GM18858 (cell line): ENCODE data around the gene LZTS2.
"Not testable (repeated sequence)": the region's sequence is repeated elsewhere in the genome, so short reads cannot be mapped to it uniquely, and the experiment has no call there.

Experiments
- ATAC-seq: cut with Tn5 transposase; IDR thresholded peaks from one replicate; pipeline ENCODE4 v1.9.1; 2021; ENCODE audit not compliant: unreplicated experiment

Gene LZTS2, protein sequence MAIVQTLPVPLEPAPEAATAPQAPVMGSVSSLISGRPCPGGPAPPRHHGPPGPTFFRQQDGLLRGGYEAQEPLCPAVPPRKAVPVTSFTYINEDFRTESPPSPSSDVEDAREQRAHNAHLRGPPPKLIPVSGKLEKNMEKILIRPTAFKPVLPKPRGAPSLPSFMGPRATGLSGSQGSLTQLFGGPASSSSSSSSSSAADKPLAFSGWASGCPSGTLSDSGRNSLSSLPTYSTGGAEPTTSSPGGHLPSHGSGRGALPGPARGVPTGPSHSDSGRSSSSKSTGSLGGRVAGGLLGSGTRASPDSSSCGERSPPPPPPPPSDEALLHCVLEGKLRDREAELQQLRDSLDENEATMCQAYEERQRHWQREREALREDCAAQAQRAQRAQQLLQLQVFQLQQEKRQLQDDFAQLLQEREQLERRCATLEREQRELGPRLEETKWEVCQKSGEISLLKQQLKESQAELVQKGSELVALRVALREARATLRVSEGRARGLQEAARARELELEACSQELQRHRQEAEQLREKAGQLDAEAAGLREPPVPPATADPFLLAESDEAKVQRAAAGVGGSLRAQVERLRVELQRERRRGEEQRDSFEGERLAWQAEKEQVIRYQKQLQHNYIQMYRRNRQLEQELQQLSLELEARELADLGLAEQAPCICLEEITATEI

DNA sequence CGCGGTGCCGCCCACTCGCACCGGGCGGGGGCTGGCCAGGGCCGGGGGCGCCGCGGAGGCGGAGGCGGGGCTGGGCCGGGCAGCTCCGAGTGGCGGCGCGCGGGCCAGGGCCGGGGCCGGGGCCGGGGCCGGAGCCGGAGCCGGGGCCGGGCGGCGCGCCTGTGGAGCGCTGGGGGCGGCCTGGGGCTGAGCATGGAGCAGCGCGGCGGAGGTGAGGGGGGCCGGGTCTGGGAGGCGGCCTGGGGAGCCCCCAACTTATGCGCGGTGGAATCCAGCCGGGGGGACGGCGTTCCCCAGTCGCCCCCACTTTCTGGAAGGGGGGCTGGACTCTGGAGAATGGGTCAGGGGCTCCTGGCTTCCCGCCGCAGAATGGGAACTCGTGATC is at the start of gene LZTS2:
Gene LZTS2 (plus strand): TSS at position 67 of the 385 bp plus-strand sequence. CDS start 2,731 bp downstream, outside the sequence.
- no peak for ATAC-seq

DNA sequence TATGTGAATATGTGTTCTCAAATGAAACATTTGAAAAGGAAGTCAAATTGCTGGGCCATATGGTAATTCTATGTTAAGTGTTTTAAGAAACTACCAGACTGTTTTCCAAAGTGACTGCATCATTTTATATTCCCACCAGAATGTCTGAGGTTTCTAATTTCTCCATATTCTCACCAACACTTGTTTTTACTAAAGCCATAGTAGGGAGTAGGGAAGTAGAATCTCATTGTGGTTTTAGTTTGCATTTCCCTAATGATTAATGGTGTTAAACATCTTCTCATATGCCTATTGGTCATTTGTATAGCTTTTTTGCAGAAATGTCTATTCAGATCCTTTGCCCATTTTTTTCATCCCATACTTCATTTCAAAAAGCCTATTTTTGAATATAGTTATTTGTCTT is 39.4 kb upstream of the LZTS2 start:
- no peak for ATAC-seq

DNA sequence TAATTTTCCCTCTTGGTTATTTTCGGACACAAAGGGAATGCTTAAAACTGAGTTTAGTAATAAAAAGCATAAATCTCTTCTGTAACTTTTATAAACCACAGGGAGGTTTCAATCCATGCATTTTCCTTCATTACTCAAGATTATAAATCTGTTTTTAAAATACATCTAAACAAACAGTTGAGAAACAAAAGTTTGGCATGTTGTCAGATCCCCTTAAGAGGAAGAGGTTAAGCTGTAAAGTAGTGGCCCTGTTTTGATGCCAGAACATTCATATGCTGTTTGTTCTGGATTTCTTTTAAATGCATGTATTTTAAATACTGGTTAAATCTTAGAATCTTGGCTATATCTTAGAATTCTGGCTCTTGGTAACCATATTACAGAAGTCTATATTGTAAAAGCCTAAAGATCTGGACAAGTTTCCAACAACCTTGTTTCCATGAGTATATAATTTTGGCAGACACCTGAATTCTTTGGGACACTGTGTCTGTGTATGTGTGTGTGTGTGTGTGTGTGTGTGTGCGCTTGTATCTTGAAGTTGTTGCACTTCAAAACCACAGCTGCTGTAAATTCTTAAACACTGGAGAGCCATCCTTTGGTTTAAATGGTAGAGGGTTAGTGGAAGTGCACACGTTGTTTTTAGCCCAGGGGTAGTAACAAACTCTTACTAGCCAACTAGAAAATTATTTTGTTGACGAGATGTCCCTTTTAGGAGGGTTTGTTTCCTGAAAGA is 37.1 kb upstream of the LZTS2 start:
- no peak for ATAC-seq

DNA sequence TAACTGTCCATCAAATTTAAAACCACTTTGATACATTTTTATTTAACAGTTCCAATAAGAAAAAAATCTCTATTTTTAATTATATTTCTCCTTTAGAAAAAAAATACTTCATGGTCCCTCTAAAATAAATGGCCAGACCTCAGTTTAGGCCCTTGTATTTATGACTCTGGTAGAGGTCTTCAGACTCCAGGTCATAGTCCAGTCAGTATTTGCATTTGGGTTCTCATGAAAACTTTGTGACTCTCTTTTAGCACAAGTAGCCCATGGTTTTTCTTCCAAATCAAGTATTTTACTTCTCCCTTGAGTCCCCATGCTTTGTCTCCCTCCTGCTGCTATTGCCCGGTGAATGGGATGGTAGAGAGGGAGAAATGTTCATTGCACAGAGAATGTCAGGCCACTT is 35.8 kb upstream of the LZTS2 start:
- ATAC-seq, result no peak

DNA sequence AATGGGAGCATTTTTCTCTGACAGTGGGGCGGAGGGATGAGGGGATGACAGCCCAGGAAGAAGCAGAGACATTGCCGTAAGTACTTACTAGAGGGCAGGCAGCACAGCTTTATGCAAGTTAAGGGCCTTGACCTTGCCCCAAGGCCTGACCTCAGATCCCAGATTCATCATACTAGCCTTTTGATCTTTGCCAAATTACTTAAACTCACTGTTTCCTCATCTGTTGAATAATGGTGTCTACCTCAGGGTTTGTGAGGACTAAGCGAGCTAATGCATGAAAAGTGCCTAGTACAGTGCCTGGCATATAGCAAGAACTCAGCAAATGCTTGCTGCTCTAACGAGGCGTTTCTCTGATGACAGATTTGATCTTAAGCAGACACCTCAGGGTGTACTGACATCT is 33.8 kb upstream of the LZTS2 start:
- no peak for ATAC-seq

DNA sequence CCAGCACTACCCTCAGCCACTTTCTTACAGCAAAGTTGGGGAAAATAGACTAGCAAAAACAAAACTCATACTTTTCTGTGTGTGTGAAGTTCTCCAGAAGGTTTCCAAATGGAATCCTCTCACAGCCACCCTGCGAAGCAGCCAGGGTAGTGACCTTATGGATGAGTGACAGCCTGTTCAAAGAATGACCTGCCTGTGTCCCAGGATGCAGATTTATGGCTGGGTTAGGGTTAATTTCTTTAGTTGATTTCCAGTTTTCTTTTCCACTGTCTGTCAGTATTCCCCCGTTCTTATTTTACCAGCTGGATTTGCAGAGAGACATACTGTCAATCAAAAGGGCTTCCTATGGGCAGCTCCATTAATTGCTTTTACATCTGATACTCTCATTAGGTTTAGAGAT is 32.7 kb upstream of the LZTS2 start:
- no peak for ATAC-seq

DNA sequence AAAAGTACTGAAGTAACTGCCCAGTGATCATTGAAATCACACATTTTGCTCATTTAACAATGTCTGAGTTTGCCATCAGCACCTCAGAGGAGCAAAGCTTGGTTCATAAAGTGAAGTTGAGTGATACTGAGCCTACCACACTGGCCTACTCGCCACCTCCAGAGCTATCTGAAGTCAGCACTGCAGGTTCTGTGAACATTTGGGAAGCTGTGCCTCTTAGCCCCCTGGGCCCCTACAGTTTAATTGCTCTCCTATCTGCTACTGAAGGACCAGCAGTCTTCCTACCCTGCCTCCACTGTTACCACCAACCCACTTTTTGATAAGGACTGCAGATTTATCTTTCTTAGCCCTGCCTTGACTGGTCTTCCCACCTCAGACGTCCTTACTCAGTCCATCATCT is 32.3 kb upstream of the LZTS2 start:
- ATAC-seq, result no peak

DNA sequence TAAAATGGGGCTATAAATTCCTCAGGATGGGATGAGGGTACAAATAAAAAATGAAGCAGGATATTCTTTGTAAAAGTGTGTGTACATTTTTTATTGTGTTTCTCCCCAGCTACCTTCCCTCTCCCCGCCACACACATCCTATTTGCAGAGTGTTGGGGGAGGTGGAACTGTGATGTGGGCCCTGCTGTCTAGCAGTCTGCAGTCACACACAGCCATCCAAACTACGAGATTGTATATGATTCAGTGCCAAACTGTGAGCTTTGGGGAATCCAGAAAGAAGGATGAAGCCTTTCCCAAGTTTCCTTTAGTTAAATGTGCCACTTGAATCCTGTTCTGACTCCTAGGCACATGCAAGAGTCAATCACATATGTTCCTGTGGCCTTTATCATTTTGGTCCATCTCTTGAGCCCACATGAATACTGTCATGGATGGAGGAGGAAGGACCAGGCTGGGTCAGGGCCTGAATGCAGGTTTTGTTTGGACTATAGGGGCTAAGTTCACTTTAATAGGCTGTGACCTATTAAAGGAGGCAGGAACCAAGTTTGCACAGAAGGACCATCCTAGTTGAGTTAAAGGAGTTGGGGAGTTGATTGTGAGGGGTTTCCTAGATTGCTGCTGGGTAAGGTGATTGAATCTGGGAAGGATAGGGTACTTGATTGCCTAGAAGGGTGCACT is 31.4 kb upstream of the LZTS2 start:
- no peak for ATAC-seq

DNA sequence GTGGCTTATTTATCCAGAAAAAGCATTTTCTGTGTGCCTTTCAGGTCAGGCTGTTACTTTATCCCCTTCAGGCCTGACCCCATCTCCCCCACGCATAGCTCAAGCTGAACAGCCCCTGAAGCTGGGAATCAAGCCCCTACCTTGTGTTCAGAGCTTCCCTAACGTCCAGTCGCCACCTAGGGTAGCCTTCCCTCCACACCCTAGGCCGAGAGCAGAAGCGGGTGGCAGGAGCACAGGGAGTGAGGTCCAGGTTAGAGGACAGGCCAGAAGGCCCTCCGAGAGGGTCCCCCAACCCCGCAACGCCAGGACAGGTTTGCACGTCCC is 30.8 kb upstream of the LZTS2 start:
- no peak for ATAC-seq

DNA sequence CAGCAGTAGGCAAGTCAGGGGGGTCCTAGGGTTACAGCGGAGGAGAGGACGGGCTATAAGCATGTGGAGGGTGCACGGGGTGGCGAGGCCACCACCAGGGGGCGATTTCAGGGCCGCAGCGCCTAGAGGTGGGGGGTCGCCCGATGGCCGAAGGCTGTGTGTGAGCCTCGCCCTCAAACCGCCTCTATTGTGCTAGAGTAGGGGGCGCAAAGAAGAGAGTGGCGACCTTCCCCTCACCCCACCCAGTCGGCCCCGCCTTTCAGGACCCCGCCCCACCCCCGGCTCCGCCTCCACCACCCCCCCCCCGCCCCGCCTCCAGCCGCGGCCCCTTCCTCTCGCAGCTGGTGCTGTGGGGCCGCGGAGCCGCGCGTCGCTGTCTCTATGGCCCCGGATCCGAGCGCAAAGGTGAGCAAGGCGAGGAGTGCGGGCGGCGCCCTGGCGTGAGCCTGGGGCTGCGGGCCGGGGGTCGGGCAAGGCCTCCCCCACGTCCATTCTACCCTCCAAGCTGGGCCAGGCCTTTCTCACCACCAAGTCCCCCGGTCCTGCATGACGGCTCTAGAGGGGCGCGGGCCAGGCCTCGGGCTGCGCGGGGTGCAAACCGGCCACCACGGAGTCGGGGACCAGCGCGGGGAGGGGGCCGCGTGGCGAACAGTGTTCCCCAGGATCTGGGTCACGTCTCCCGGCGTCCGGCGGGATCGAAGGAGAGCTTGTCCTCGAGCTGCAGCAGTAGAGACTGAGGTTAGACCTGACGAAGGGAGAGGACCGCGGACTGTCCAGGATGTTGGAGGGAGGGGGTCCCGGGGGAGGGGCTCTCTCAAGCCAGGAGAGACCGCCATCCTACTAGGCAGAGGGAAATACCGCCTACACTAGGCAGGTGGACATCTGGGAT is 30.2 kb upstream of the LZTS2 start, which contains the start of gene SEMA4G:
Gene SEMA4G (plus strand): TSS at position 318 of the 889 bp plus-strand sequence. CDS start 3,409 bp downstream, outside the sequence.
- ATAC-seq, result no peak

DNA sequence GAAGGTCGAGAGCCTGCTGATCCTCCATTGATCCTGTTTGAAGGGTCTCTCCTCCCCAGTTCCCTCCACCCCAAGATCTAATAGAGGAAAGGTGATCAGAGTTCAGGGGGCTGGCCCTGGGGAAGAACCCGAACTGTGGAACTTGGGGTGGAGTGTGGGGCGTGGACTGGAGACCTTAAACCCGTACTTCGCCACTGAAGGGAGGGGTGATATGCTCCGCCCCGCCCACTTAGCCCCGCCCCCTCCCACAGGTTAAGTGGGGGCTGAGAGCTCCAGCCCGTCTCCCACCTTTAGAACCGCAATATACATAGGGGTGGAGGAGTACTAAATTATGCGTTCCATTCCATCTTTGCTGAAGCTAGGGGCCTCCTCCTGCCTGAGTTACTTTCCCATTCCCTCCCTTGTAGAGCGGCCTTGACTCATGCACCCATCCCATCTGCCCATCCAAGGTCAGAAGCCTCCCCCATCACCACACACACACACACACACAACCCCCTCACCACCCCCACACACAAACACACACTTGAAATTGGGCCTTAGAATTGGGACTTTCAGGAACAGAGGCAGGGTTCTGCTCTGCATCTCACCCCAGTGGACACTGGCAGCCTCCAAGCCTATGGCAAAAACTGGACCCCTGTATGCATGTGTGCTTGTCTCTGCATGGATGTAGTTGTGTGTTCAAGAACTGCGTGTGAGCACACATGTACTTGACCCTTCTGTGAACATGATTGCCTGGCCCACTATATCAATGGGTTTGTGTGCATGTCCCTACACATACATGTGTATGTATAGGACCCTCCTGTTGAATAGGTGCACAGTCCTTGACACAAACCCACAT is 29.3 kb upstream of the LZTS2 start:
- no peak for ATAC-seq

DNA sequence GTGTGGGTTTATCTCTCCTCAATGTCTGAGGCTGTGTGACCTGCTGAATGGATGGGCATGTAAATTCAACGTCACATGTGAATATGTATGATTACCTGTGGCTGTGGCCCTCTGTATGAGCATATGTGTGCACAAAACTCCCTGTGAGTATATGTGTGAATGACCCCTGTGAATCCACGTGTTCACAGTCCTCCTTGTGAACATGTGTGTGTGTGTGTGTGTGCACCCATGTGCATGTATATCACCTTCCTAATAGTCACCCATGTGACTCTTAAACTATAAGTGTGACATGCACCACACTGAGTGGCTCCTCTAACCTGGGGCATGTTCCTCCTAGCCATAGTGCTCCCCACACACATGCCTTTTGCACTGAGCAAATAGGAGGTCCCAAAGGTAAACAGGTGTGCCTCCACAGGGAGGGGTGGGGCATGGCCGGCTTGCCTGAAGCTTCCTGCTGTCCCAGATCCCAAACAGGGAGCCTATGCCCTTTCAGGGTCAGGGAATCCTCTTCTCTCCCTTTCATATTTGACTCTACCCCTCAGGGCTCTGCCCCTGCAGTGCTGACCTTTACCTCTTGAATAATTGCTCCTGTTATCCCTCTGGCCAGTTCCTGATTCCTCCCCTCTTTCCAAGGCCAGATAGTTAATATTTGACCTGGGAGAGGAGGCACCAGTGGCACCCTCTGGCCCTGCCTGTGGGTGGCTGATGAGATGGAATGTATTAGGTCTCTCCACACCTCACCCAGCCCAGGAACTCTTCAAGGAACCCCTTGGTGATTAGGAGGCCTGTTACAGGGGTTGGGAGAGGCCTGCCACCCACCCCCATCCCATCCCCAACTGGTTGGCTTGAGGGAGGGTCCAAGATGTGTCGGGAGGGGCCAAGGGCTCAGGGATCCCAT is 28.4 kb upstream of the LZTS2 start:
- no peak for ATAC-seq

DNA sequence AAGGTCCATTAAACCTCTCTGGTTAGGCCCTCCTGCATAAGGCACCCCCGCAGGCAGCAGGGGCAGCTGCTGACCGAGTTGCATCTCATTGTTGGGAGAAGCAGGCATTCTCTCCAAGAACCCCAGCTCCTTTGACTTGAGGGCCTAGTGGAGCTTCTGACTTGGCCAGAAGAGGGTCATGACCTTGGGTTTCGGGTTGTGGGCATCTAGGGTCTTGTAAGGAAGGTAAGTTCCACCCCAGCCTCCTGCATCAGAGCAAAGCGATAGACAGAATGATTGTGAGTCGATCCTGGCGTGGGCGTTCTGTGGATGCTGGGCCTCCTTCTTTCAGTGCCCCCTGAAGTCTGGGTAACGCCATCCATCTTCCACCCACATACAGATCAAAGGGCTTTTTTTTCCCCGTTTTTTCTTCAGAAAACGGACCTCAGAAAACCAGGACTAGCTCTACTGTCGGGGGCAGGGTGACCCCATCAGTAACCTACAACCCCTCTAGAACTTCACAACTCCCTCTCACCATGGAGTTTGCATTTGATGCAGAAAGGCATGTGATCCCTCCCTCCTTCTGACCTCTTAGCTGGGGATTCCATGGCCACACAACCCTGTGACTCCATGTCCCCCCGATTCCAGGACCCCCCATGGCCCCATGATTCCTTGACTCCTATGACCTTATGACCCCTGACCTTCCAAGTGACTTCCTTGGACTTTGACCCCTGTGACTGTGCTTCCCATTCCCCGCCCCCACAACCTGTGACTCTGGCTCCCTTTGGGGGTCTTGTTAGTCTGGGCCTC is 27.3 kb upstream of the LZTS2 start:
- ATAC-seq, result no peak

DNA sequence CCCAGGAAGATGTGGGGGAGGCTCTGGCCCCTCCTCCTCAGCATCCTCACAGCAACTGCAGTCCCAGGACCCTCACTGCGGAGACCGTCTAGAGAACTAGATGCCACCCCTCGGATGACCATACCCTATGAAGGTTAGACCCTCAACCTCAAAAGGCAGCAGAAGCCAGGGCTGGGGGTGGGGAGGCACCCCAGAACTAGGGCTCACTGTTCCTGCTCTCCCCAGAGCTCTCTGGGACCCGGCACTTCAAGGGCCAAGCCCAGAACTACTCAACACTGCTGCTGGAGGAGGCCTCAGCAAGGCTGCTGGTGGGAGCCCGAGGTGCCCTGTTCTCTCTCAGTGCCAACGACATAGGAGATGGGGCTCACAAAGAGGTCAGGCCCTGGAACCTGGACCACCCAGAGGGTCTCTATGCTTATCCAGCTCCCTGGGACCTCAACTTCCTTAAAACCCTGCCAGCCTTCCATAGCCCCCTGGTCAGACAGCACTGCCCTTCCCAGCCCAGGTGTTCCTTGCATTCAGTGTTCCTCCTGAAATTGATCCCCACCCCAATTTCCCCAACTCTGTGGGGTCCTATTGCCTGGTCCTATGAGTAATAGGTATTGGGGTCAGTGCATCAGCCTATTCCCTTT is 26.6 kb upstream of the LZTS2 start:
- ATAC-seq, result no peak

DNA sequence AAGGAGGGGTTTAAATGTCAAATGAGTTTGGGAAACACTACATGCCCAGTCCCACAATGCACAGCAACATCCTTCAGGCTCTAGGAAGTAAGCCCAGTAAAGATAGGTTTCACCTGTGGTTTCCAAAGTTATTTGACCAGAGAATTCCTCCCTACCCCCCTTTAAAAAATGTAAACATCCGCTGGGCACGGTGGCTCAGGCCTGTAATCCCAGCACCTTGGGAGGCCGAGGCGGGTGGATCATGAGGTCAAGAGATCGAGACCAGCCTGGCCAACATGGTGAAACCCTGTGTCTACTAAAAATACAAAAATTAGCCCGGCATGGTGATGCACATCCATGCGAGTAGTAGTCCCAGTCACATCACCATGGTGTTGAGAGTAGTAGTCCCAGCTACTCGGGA is 24.2 kb upstream of the LZTS2 start:
- not testable (repeated sequence) for ATAC-seq

DNA sequence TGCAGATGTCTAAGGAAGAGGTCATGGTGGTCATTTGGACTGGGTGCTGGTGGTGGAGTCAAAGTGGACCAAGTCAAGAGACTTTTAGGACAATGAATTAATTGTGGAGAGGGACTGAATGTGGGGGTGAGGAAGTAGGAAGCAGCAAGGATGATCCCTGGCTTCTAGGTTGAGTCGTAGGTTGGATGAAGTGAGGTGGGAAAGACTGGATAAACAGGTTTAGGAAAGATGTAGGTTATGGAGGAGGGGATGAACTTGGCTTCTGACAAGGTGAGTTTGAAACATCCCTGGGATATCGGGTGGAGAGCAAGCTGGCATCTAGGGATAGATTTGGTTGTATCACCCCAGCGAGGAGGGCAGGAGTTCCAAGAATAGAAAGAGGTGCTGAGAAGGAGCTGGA is 22.7 kb upstream of the LZTS2 start:
- ATAC-seq, result no peak

DNA sequence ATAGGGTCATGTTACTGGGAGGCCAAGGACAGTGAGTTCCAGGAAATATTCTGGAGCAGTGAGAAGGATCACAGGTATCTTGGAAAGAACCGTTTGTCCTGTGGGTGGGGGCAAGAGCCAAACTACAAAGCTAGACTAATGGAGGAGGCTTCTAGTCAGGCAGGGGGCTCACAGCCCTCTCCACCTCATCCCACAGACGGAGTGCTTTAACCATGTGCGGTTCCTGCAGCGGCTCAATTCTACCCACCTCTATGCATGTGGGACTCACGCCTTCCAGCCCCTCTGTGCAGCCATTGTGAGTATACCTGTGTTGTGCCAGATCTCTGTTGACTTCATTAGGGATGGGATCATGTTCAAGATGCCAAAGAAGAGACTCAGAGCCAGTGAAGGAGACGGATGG is 22.2 kb upstream of the LZTS2 start:
- ATAC-seq, result no peak
